Measurements from ENCODE around the gene SLC4A7. TPM values are rescaled to one million over a fixed set of nuclear protein-coding genes. Genes with fewer than 3 reads are reported as not detected.

The SLC4A7 gene
- total and polyA plus RNA-seq, 2 donors (not counting 3 experiments of a cell fraction or from before 2014, with no cell fraction given): 7.8 to 50.9 TPM

DNA sequence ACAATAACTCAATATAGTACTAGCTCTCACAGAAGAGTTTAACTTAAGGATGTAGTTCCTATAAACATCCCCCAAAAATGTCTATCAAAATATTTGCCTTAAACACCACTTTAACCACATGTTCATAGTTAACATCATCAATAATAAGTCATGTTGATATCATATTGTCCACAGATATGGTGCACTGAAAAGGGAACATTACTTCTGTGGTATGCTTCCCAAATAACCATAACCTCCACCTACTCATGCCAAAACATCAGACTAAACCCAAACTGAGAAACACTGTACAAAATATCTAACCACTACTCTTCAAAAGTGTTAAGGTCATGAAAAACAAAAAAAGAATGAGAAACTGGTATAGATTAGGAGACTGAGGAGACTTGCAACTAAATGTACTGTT is 32.9 kb downstream of the SLC4A7 start:
- Histone ChIP-seq H3K9me1 (replicated peaks; ENCODE audit: control insufficient read depth, extremely low read depth, insufficient read depth, low read length) (no peaks in the 10 kb centered on the region), H3K4me2 (ENCODE audit: insufficient read depth, low read length) (no peak overlapping the region), H3K9me3 (replicated peaks; ENCODE audit: control insufficient read depth, insufficient read depth, low read length) (no peaks in the 10 kb centered on the region), H3K9ac (replicated peaks; ENCODE audit: extremely low read depth, insufficient read depth, low read length) (no peak overlapping the region), H2AFZ (ENCODE audit: low read depth, low read length) (no peak overlapping the region), H3K79me2 (ENCODE audit: control insufficient read depth, insufficient read depth, low read length) (peaks cover 66% of the 10 kb centered on the region), H3K4me1 (ENCODE audit: control insufficient read depth, extremely low read depth, insufficient read depth, low read length) (no peaks in the 10 kb centered on the region), H3K27me3 (ENCODE audit: control insufficient read depth in 2 of 2, insufficient read depth in 2 of 2, low read length in 2 of 2) (no peaks in the 10 kb centered on the region), H3K36me3 (ENCODE audit: control insufficient read depth in 2 of 2, extremely low read depth in 1 of 2, insufficient read depth in 2 of 2, low read length in 2 of 2) (peaks cover 2 to 3% of the 10 kb centered on the region in 2 experiments), H3K4me3 (replicated peaks in 1 of 3; ENCODE audit: insufficient read depth in 1 of 3, low read depth in 1 of 3, low read length in 3 of 3) (no peak overlapping the region), H4K20me1 (replicated peaks; ENCODE audit: control insufficient read depth, extremely low read depth, insufficient read depth, low read length) (no peaks in the 10 kb centered on the region), H3K27ac (ENCODE audit: insufficient read depth, low read depth, low read length) (no peak overlapping the region)
- FAIRE-seq: no peak
- BruUV-seq (replicated peaks): no TSS peak
- DNase-seq (ENCODE audit: low read depth, low spot score): no peak
- POLR2A ChIA-PET: no interaction called here
- CTCF ChIA-PET: interaction anchor here (0.9 kb wide), 1 partner anchor 35 kb away, joined by 3 read pairs; no protein-coding TSS in a partner anchor
- dilution Hi-C loops (cut with MboI; ENCODE audit: extremely low pct_ligation_motif_present, low sequenced_read_pairs) (no loop called here), intact Hi-C loops (cut with micrococcal nuclease) (loop anchor here (10.0 kb wide), 1 partner anchor 894 kb away; the partner anchor contains the start of genes AZI2 and ZCWPW2)
- TF ChIP-seq GATA2 (IDR thresholded peaks at IDR 0.05; ENCODE audit: insufficient read depth, insufficient read length, low read depth, low read length) (no peak), POLR2A (IDR thresholded peaks at IDR 0.05; ENCODE audit: low read depth, low read length) (no peak), POLR2AphosphoS5 (IDR thresholded peaks at IDR 0.05; ENCODE audit: insufficient read depth, low read depth, low read length) (no peak), EZH2 (IDR thresholded peaks at IDR 0.05; ENCODE audit: borderline replicate concordance, low read depth, low read length, severe bottlenecking) (no peak), MYC (IDR thresholded peaks at IDR 0.05; ENCODE audit: low read depth, low read length) (no peak), FOS (IDR thresholded peaks at IDR 0.05; ENCODE audit: borderline replicate concordance, insufficient read depth, low read length) (no peak)

DNA sequence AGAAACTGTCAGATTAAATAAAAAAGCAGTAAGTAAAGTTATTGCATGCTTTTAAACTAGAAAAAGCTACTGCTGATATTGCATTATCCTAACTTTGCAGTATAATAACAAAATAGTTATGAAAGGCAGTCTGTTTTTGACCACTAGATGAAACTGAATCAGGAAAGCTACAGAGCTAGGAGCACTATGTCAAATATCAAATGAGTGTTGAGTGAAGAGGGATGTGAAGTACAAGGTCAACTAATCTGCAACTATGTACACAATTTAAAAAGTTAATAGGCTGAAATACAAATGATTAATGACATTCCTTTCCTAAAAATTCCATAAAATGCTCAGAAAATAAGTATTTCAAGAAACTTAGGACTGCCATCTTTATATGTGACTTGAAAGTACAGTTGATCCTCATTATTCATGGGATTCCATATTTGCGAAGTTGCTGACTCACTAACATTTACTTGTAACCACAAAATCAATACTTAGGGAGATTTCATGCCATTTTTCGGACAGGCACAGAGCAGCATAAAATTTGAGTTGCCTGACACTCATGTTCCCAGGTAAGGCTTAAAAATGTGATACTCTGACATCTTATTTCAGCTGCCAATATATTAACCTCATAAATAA is 34.5 kb downstream of the SLC4A7 start:
- Histone ChIP-seq H3K4me2 (ENCODE audit: insufficient read depth, low read length) (no peak overlapping the region), H3K36me3 (ENCODE audit: control insufficient read depth in 2 of 2, extremely low read depth in 1 of 2, insufficient read depth in 2 of 2, low read length in 2 of 2) (peaks cover 2 to 3% of the 10 kb centered on the region in 2 experiments), H3K79me2 (ENCODE audit: control insufficient read depth, insufficient read depth, low read length) (peaks cover 57% of the 10 kb centered on the region), H3K27me3 (ENCODE audit: control insufficient read depth in 2 of 2, insufficient read depth in 2 of 2, low read length in 2 of 2) (no peaks in the 10 kb centered on the region), H4K20me1 (replicated peaks; ENCODE audit: control insufficient read depth, extremely low read depth, insufficient read depth, low read length) (no peaks in the 10 kb centered on the region), H3K4me3 (replicated peaks in 1 of 3; ENCODE audit: insufficient read depth in 1 of 3, low read depth in 1 of 3, low read length in 3 of 3) (no peak overlapping the region), H3K9ac (replicated peaks; ENCODE audit: extremely low read depth, insufficient read depth, low read length) (no peak overlapping the region), H3K27ac (ENCODE audit: insufficient read depth, low read depth, low read length) (no peak overlapping the region), H3K4me1 (ENCODE audit: control insufficient read depth, extremely low read depth, insufficient read depth, low read length) (no peaks in the 10 kb centered on the region), H2AFZ (ENCODE audit: low read depth, low read length) (no peak overlapping the region), H3K9me1 (replicated peaks; ENCODE audit: control insufficient read depth, extremely low read depth, insufficient read depth, low read length) (no peaks in the 10 kb centered on the region), H3K9me3 (replicated peaks; ENCODE audit: control insufficient read depth, insufficient read depth, low read length) (no peaks in the 10 kb centered on the region)
- ChIA-PET CTCF (interaction anchor here (1.1 to 1.2 kb wide), 3 partner anchors 9 to 76 kb away, joined by 3 to 4 read pairs (median 4); no protein-coding TSS in a partner anchor), POLR2A (no interaction called here)
- no peak for FAIRE-seq
- DNase-seq (ENCODE audit: low read depth, low spot score): no peak
- TF ChIP-seq MAX (IDR thresholded peaks at IDR 0.05; ENCODE audit: insufficient read depth, insufficient read length) (no peak), MYC (IDR thresholded peaks at IDR 0.05; ENCODE audit: low read depth, low read length) (no peak), EZH2 (IDR thresholded peaks at IDR 0.05; ENCODE audit: borderline replicate concordance, low read depth, low read length, severe bottlenecking) (no peak), CTCF (IDR thresholded peaks at IDR 0.05; ENCODE audit: extremely low read depth in 1 of 2, insufficient read depth in 1 of 2, low read depth in 1 of 2, low read length in 2 of 2) (no peak), POLR2A (IDR thresholded peaks at IDR 0.05; ENCODE audit: low read depth, low read length) (no peak), POLR2AphosphoS5 (IDR thresholded peaks at IDR 0.05; ENCODE audit: insufficient read depth, low read depth, low read length) (no peak)
- dilution Hi-C loops (cut with MboI; ENCODE audit: extremely low pct_ligation_motif_present, low sequenced_read_pairs): no loop called here
- intact Hi-C loops (cut with micrococcal nuclease): loop anchor here (10.0 kb wide), 1 partner anchor 895 kb away; the partner anchor contains the start of genes AZI2 and ZCWPW2
- no TSS peak for BruUV-seq (replicated peaks)

Data from endothelial cell of umbilical vein (primary cell).